Forelimb muscle (tissue), 1 donor: ENCODE results near the gene SERTAD2. TPM values are rescaled to one million over a fixed set of nuclear protein-coding genes. Genes with fewer than 3 reads are reported as not detected.
A peak's percentile ranks its signal among the peaks of the same experiment; 100 is the strongest.

ENCODE experiments used
- DNase-seq: peaks from one replicate; pipeline ENCODE4 v3.0.0-alpha.2; 2013; ENCODE audit warnings: low read depth
- polyA plus RNA-seq: library from polyadenylated mRNA; unstranded; fragments of 120-200 nt; gene quantifications from one replicate; pipeline ENCODE4 v1.2.1, GENCODE V29; 2013; ENCODE audit not compliant: insufficient read length

Gene SERTAD2
- polyA plus RNA-seq, 1 donor: 26.9 TPM

GRCh38 chr2:64609227-64609941 is 44.3 kb downstream of the SERTAD2 start:
- DNase-seq: no peak

GRCh38 chr2:64608867-64609226 is 44.9 kb downstream of the SERTAD2 start:
- DNase-seq: no peak

GRCh38 chr2:64607381-64608304 is 46.1 kb downstream of the SERTAD2 start:
- DNase-seq: no peak

GRCh38 chr2:64606479-64607363 is 47.0 kb downstream of the SERTAD2 start:
- peak; percentile 90 for DNase-seq

- no peak for DNase-seq
These were observed 47.7 kb downstream of the SERTAD2 start for GRCh38 chr2:64605991-64606478.

- DNase-seq: no peak
These were observed 48.7 kb downstream of the SERTAD2 start for GRCh38 chr2:64605026-64605471.

- no peak for DNase-seq
These were observed 49.6 kb downstream of the SERTAD2 start for GRCh38 chr2:64604155-64604554.

- no peak for DNase-seq
These were observed 51.3 kb downstream of the SERTAD2 start for GRCh38 chr2:64602436-64602835.

- no peak for DNase-seq
These were observed 51.8 kb downstream of the SERTAD2 start for GRCh38 chr2:64601785-64602391.

- DNase-seq: no peak
These were observed 52.5 kb downstream of the SERTAD2 start for GRCh38 chr2:64601034-64601754.

GRCh38 chr2:64599469-64599868 is 54.2 kb downstream of the SERTAD2 start:
- no peak for DNase-seq

- DNase-seq: no peak
These were observed 55.5 kb downstream of the SERTAD2 start for GRCh38 chr2:64598226-64598625.

- DNase-seq: no peak
These were observed 58.1 kb downstream of the SERTAD2 start for GRCh38 chr2:64595397-64596176.

GRCh38 chr2:64594226-64594989 is 59.3 kb downstream of the SERTAD2 start:
- no peak for DNase-seq

GRCh38 chr2:64593035-64593655 is 60.6 kb downstream of the SERTAD2 start:
- DNase-seq: no peak

- no peak for DNase-seq
These were observed 62.5 kb downstream of the SERTAD2 start for GRCh38 chr2:64591188-64591587.

- DNase-seq: no peak
These were observed 66.2 kb downstream of the SERTAD2 start for GRCh38 chr2:64587561-64587960.

GRCh38 chr2:64586883-64587481 is 66.7 kb downstream of the SERTAD2 start:
- DNase-seq: no peak
